Aorta (tissue), 4 donors: Measurements from ENCODE around the gene BEAN1. TPM values are rescaled to one million over a fixed set of nuclear protein-coding genes. Genes with fewer than 3 reads are reported as not detected.

ENCODE experiments used
- polyA plus RNA-seq, 2 donors: library from polyadenylated mRNA; stranded (reverse); fragments of 200-250 nt; gene quantifications; one replicate each; pipeline ENCODE4 v1.2.3, GENCODE V29; 2013
- total RNA-seq, 2 donors: library from RNA; stranded (reverse); fragmentation: NEBNext Ultra II Directional; extraction: Animal tissue kit (Norgen Biotek cat#: 25700); gene quantifications; one replicate each; pipeline ENCODE4 v1.2.1, GENCODE V29; 2021
- donor health status: healthy with polysubstance abuse.
- donor health status: Bipolar disorder and iron deficiency.
- donor health status: DM: no; HTN: no; CAD: no.
- donor health status: DM: yes; HTN: yes; CAD: no.

Gene BEAN1
- total and polyA plus RNA-seq, 4 donors, result 0.13 to 1.8 (median 0.46) TPM

Other genes starting within 250 kb of the BEAN1 start
- gene CDH5, start 60.6 kb upstream of the BEAN1 start, total RNA-seq, result 10 to 100 TPM; 38.2 to 97.5 TPM
- gene CDH5, start 60.6 kb upstream of the BEAN1 start, polyA plus RNA-seq, result 1 to 10 TPM; 1.5 to 3.6 TPM
- gene TK2, start 122.8 kb downstream of the BEAN1 start, total RNA-seq, result 10 to 100 TPM; 27.4 to 43.4 TPM
- 10 to 100 TPM; 18.9 to 30.3 TPM for gene TK2, start 122.8 kb downstream of the BEAN1 start, polyA plus RNA-seq
- 10 to 100 TPM; 23.4 to 44.4 TPM for gene CKLF, start 125.3 kb downstream of the BEAN1 start, total RNA-seq
- gene CKLF, start 125.3 kb downstream of the BEAN1 start, polyA plus RNA-seq, result 10 to 100 TPM; 19.9 to 45.0 TPM
- 1 to 10 TPM; 1.7 to 7.3 TPM for gene CMTM1, start 139.1 kb downstream of the BEAN1 start, total RNA-seq
- 1 to 10 TPM in 1 of 2 donors, not detected in 1; 2.6 TPM for gene CMTM1, start 139.1 kb downstream of the BEAN1 start, polyA plus RNA-seq
- gene CMTM2, start 152.2 kb downstream of the BEAN1 start, total RNA-seq, result 1 to 10 TPM in 1 of 2 donors, not detected in 1; 1.3 TPM
- gene CMTM2, start 152.2 kb downstream of the BEAN1 start, polyA plus RNA-seq, result not detected
- 10 to 100 TPM; 24.9 to 49.1 TPM for gene CMTM3, start 177.4 kb downstream of the BEAN1 start, total RNA-seq
- 10 to 100 TPM; 29.5 to 29.9 TPM for gene CMTM3, start 177.4 kb downstream of the BEAN1 start, polyA plus RNA-seq